SK-N-SH (cell line): Measurements from ENCODE around the gene SETBP1. TPM values are rescaled to one million over a fixed set of nuclear protein-coding genes. Genes with fewer than 3 reads are reported as not detected.

ENCODE experiments used
- CTCF ChIA-PET: fragments of 300-600, 350-600 bp; formaldehyde crosslinking; extraction: SDS; loops from one replicate; lab custom pipeline; 2021; lab: Yijun Ruan, JAX
- POLR2A ChIA-PET: fragments of 350-600 bp; sonication (Branson Sonifier 250); formaldehyde crosslinking; extraction: SDS; loops from one replicate; lab custom pipeline; 2020; ENCODE audit warnings: antibody characterized with exemption, inconsistent platforms; lab: Yijun Ruan, JAX
- DNase-seq: peaks from one replicate; pipeline ENCODE4 v3.0.0; 2012
- H2AFZ ChIP-seq: fragments of 200-600 bp; sonication (generic); 2 replicates; pipeline ENCODE4 v1.8.1; 2016; ENCODE audit warnings: antibody characterized with exemption, mild to moderate bottlenecking, low read depth
- H3F3A ChIP-seq: fragments of 200-600 bp; sonication (generic); replicated peaks from 2 replicates; pipeline ENCODE3; 2016; ENCODE audit warnings: antibody characterized with exemption, mild to moderate bottlenecking; ENCODE audit not compliant: insufficient read depth
- H3K27ac ChIP-seq, 2 experiments: fragments of 200-500 bp in 1 of 2; fragments of 200-600 bp in 1 of 2; sonication (Bioruptor generic) in 1 of 2; sonication (generic), shearing (Covaris generic) in 1 of 2; 2 replicates each; pipeline versions ENCODE4 v1.5.1 to v1.6.1; 2014 to 2016; ENCODE audit warnings: low read depth in 2 of 2, inconsistent platforms in 1 of 2, low read length in 1 of 2, mild to moderate bottlenecking in 1 of 2, mixed read lengths in 1 of 2
- H3K27me3 ChIP-seq: fragments of 200-600 bp; sonication (generic), shearing (Covaris generic); 2 replicates; pipeline ENCODE4 v1.6.1; 2016; ENCODE audit warnings: mixed run types; ENCODE audit not compliant: insufficient read depth
- H3K36me3 ChIP-seq, 2 experiments: fragments of 200-500 bp in 1 of 2; fragments of 200-600 bp in 1 of 2; sonication (Bioruptor generic) in 1 of 2; sonication (generic) in 1 of 2; replicated peaks in 1 of 2; 2 replicates each; pipeline versions ENCODE3 to v1.5.1; 2014 to 2016; ENCODE audit warnings: low read length in 1 of 2, mild to moderate bottlenecking in 1 of 2; ENCODE audit not compliant: insufficient read depth in 2 of 2, control insufficient read depth in 1 of 2
- H3K4me1 ChIP-seq, 2 experiments: fragments of 200-500 bp in 1 of 2; fragments of 200-600 bp in 1 of 2; sonication (Bioruptor generic) in 1 of 2; sonication (generic), shearing (Covaris generic) in 1 of 2; 2 replicates each; pipeline versions ENCODE4 v1.5.1 to v1.6.1; 2014 to 2016; ENCODE audit warnings: low read depth in 1 of 2, low read length in 1 of 2, mixed run types in 1 of 2; ENCODE audit not compliant: insufficient read depth in 2 of 2, control insufficient read depth in 1 of 2
- H3K4me2 ChIP-seq: fragments of 200-600 bp; sonication (generic), shearing (Covaris generic); 2 replicates; pipeline ENCODE4 v1.6.1; 2017; ENCODE audit warnings: mixed run types
- H3K4me3 ChIP-seq, 2 experiments: fragments of 200-500 bp in 1 of 2; fragments of 200-600 bp in 1 of 2; sonication (Bioruptor generic) in 1 of 2; sonication (generic), shearing (Covaris generic) in 1 of 2; 2 replicates each; pipeline versions ENCODE4 v1.5.1 to v1.8.1; 2014 to 2016; ENCODE audit warnings: low read depth in 2 of 2, inconsistent platforms in 1 of 2, low read length in 1 of 2, mild to moderate bottlenecking in 1 of 2, mixed read lengths in 1 of 2, moderate library complexity in 1 of 2
- H3K79me2 ChIP-seq: fragments of 200-600 bp; sonication (generic); 2 replicates; pipeline ENCODE4 v1.8.1; 2017; ENCODE audit warnings: mild to moderate bottlenecking; ENCODE audit not compliant: insufficient read depth
- H3K9ac ChIP-seq: fragments of 200-600 bp; sonication (generic); 2 replicates; pipeline ENCODE4 v1.6.1; 2017; ENCODE audit warnings: mixed run types
- H3K9me2 ChIP-seq: fragments of 200-600 bp; sonication (generic); 2 replicates; pipeline ENCODE4 v1.6.1; 2017; ENCODE audit warnings: mixed run types
- H3K9me3 ChIP-seq: fragments of 200-600 bp; sonication (generic); 2 replicates; pipeline ENCODE4 v1.6.1; 2017; ENCODE audit warnings: mixed run types, mild to moderate bottlenecking, moderate library complexity
- H4K20me1 ChIP-seq: fragments of 200-600 bp; sonication (generic); 2 replicates; pipeline ENCODE4 v1.6.1; 2017; ENCODE audit warnings: mild to moderate bottlenecking, mixed run types; ENCODE audit not compliant: insufficient read depth
- CHD2 ChIP-seq: fragments of 150-350 bp; IDR thresholded peaks from 2 replicates; pipeline ENCODE4 v1.6.1; 2018; ENCODE audit warnings: low read length; ENCODE audit not compliant: partially characterized antibody
- EZH2phosphoT487 ChIP-seq: fragments of 200-600 bp; sonication (generic); IDR thresholded peaks from 2 replicates; pipeline ENCODE4 v1.6.1; 2017; ENCODE audit warnings: low read depth, mixed run types, mild to moderate bottlenecking, antibody characterized with exemption, moderate library complexity, borderline replicate concordance
- FOXJ3 ChIP-seq: sonication (generic); formaldehyde crosslinking; IDR thresholded peaks from 2 replicates; pipeline ENCODE4 v1.5.1; 2020; ENCODE audit warnings: mild to moderate bottlenecking, missing genetic modification reagents
- FOXM1 ChIP-seq: IDR thresholded peaks from 2 replicates; pipeline ENCODE4 v1.4.0; 2012; ENCODE audit warnings: low read depth, mild to moderate bottlenecking
- JUND ChIP-seq: IDR thresholded peaks from 2 replicates; pipeline ENCODE4 v1.4.0; 2012
- MEF2A ChIP-seq: IDR thresholded peaks from 2 replicates; pipeline ENCODE4 v1.4.0; 2012; ENCODE audit warnings: low read depth, borderline replicate concordance
- MXI1 ChIP-seq: IDR thresholded peaks from 2 replicates; pipeline ENCODE4 v1.6.1; 2012; ENCODE audit warnings: mild to moderate bottlenecking, low read depth, low read length, improper control_type of control experiment
- RAD21 ChIP-seq: IDR thresholded peaks from 2 replicates; pipeline ENCODE4 v1.6.1; 2012; ENCODE audit warnings: mild to moderate bottlenecking, low read length
- RCOR1 ChIP-seq: fragments of 150-350 bp; IDR thresholded peaks from 2 replicates; pipeline ENCODE4 v1.6.1; 2017; ENCODE audit warnings: antibody characterized with exemption, low read length
- RFX5 ChIP-seq: IDR thresholded peaks from 2 replicates; pipeline ENCODE4 v1.6.1; 2012; ENCODE audit warnings: mild to moderate bottlenecking, improper control_type of control experiment, low read length
- SMC3 ChIP-seq: IDR thresholded peaks from 2 replicates; pipeline ENCODE4 v1.6.1; 2012; ENCODE audit warnings: low read depth, low read length, improper control_type of control experiment
- TCF12 ChIP-seq: IDR thresholded peaks from 2 replicates; pipeline ENCODE4 v1.4.0; 2012
- USF2 ChIP-seq: fragments of 150-350 bp; IDR thresholded peaks from 2 replicates; pipeline ENCODE4 v1.6.1; 2017; ENCODE audit warnings: antibody characterized with exemption, low read length, low read depth, borderline replicate concordance
- YY1 ChIP-seq: IDR thresholded peaks from 2 replicates; pipeline ENCODE4 v1.4.0; 2012; ENCODE audit warnings: low read depth, mild to moderate bottlenecking
- WGBS: methylation state at CpG from one replicate; pipeline ENCODE4 v1.1.6; 2017; ENCODE audit warnings: low lambda C conversion rate; 5-methylcytosine and 5-hydroxymethylcytosine counted together
- polyA plus RNA-seq, 3 experiments: library from polyadenylated mRNA; depleted of rRNA; stranded (reverse); fragments of >200 nt; gene quantifications; 2 replicates each; pipeline ENCODE4 v1.2.3, GENCODE V29; 2012
- TF ChIP-seq, protein P1 (sequence below): IDR thresholded peaks from 2 replicates; pipeline ENCODE4 v1.6.1; 2012; ENCODE audit warnings: mild to moderate bottlenecking, low read depth, low read length, moderate library complexity
- TF ChIP-seq, protein P2 (sequence below): IDR thresholded peaks from 2 replicates; pipeline ENCODE4 v1.4.0; 2012; ENCODE audit warnings: low read depth, borderline replicate concordance
- TF ChIP-seq, protein P3 (sequence below): IDR thresholded peaks from 2 replicates; pipeline ENCODE4; 2012
- TF ChIP-seq, protein P4 (sequence below): fragments of 200-600 bp; sonication (generic); IDR thresholded peaks from 2 replicates; pipeline ENCODE4 v1.6.1; 2017; ENCODE audit warnings: antibody characterized with exemption, mild to moderate bottlenecking, moderate library complexity
- TF ChIP-seq, protein P5 (sequence below): IDR thresholded peaks from 2 replicates; pipeline ENCODE4 v1.4.0; 2012; ENCODE audit warnings: low read depth, borderline replicate concordance

Gene SETBP1
- polyA plus RNA-seq, 1 of the 3 experiments (the other 2 are of a cell fraction) = 3.0 TPM

DNA sequence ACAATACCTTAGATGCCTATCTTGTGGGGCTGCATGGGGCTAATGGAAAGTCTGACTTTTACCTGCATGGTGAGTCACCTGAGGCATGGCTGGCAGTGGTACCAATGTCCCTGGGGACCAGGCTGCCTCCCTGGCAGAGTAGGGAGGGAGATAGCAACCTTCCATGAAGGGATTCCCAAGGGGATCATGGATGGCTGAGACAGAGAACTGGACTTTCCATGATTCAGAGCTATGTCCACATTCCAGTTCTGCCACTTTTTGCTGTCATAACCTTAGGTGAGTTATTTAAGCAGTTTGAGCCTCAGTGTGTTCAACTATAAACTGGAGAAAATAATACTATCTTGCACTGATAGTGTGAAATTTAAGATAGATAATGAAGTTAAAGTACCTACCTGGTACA, 178.6 kb downstream of the SETBP1 start (continued):
- TF ChIP-seq USF2 (no peak), MEF2A (no peak), CHD2 (no peak), FOXJ3 (CRISPR knock-in tag) (no peak), RCOR1 (no peak), RAD21 (no peak)

DNA sequence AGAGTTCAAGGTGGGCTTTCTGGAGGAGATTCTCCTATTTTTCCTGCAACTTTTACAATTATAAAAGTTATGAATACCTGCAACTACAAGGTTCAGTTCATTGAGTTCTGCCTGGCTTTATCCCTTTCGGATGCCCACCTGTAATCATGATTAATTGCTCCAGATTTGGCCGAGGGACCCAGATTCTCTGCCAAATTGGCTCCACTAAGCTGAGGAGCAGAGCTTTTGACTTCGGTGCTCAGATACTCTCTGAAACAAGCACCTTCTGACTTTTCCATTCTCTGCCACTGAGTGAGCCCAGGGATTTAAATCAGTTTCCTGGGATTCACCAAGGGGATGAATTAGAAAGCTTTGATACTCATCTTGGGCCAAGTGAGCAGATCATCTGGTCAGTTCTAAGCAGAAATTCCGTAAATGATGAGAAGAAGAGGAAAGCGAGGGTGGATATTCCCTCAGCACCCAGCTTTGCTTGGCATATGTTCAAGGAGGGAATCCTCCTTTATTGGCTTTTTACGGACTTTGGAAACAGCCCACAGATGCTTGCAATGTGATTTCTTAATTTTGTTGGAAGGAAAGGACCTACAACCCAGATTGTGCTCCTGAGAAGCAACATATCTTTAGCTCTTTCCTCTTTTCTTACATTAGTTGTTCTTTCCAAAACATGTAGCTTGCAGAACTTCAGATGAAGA, 179.2 kb downstream of the SETBP1 start:
- Histone ChIP-seq H3K36me3 (no peaks in the 10 kb centered on the region), H2AFZ (no peak overlapping the region), H4K20me1 (no peaks in the 10 kb centered on the region), H3K9ac (no peak overlapping the region), H3K79me2 (no peaks in the 10 kb centered on the region), H3K9me2 (no peaks in the 10 kb centered on the region), H3K27ac (no peak overlapping the region), H3K4me1 (no peaks in the 10 kb centered on the region), H3K4me2 (no peak overlapping the region), H3K27me3 (no peaks in the 10 kb centered on the region), H3K4me3 (no peak overlapping the region), H3K9me3 (no peaks in the 10 kb centered on the region), H3F3A (no peaks in the 10 kb centered on the region)
- CTCF ChIA-PET = no interaction called here
- DNase-seq = no peak
- 72% methylated on average over 6 of the region's 6 CpGs for WGBS
- POLR2A ChIA-PET = no interaction called here
- TF ChIP-seq, protein P1, sequence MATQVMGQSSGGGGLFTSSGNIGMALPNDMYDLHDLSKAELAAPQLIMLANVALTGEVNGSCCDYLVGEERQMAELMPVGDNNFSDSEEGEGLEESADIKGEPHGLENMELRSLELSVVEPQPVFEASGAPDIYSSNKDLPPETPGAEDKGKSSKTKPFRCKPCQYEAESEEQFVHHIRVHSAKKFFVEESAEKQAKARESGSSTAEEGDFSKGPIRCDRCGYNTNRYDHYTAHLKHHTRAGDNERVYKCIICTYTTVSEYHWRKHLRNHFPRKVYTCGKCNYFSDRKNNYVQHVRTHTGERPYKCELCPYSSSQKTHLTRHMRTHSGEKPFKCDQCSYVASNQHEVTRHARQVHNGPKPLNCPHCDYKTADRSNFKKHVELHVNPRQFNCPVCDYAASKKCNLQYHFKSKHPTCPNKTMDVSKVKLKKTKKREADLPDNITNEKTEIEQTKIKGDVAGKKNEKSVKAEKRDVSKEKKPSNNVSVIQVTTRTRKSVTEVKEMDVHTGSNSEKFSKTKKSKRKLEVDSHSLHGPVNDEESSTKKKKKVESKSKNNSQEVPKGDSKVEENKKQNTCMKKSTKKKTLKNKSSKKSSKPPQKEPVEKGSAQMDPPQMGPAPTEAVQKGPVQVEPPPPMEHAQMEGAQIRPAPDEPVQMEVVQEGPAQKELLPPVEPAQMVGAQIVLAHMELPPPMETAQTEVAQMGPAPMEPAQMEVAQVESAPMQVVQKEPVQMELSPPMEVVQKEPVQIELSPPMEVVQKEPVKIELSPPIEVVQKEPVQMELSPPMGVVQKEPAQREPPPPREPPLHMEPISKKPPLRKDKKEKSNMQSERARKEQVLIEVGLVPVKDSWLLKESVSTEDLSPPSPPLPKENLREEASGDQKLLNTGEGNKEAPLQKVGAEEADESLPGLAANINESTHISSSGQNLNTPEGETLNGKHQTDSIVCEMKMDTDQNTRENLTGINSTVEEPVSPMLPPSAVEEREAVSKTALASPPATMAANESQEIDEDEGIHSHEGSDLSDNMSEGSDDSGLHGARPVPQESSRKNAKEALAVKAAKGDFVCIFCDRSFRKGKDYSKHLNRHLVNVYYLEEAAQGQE = no peak
- TF ChIP-seq FOXM1 (no peak), TCF12 (no peak), MXI1 (no peak), USF2 (no peak), YY1 (no peak), RFX5 (no peak), JUND (no peak), RAD21 (no peak), CHD2 (no peak), EZH2phosphoT487 (no peak), MEF2A (no peak), SMC3 (no peak)
- TF ChIP-seq, protein P2, sequence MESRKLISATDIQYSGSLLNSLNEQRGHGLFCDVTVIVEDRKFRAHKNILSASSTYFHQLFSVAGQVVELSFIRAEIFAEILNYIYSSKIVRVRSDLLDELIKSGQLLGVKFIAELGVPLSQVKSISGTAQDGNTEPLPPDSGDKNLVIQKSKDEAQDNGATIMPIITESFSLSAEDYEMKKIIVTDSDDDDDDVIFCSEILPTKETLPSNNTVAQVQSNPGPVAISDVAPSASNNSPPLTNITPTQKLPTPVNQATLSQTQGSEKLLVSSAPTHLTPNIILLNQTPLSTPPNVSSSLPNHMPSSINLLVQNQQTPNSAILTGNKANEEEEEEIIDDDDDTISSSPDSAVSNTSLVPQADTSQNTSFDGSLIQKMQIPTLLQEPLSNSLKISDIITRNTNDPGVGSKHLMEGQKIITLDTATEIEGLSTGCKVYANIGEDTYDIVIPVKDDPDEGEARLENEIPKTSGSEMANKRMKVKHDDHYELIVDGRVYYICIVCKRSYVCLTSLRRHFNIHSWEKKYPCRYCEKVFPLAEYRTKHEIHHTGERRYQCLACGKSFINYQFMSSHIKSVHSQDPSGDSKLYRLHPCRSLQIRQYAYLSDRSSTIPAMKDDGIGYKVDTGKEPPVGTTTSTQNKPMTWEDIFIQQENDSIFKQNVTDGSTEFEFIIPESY = no peak
- TF ChIP-seq, protein P3, sequence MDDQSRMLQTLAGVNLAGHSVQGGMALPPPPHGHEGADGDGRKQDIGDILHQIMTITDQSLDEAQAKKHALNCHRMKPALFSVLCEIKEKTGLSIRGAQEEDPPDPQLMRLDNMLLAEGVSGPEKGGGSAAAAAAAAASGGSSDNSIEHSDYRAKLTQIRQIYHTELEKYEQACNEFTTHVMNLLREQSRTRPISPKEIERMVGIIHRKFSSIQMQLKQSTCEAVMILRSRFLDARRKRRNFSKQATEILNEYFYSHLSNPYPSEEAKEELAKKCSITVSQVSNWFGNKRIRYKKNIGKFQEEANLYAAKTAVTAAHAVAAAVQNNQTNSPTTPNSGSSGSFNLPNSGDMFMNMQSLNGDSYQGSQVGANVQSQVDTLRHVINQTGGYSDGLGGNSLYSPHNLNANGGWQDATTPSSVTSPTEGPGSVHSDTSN = no peak
- TF ChIP-seq, protein P4, sequence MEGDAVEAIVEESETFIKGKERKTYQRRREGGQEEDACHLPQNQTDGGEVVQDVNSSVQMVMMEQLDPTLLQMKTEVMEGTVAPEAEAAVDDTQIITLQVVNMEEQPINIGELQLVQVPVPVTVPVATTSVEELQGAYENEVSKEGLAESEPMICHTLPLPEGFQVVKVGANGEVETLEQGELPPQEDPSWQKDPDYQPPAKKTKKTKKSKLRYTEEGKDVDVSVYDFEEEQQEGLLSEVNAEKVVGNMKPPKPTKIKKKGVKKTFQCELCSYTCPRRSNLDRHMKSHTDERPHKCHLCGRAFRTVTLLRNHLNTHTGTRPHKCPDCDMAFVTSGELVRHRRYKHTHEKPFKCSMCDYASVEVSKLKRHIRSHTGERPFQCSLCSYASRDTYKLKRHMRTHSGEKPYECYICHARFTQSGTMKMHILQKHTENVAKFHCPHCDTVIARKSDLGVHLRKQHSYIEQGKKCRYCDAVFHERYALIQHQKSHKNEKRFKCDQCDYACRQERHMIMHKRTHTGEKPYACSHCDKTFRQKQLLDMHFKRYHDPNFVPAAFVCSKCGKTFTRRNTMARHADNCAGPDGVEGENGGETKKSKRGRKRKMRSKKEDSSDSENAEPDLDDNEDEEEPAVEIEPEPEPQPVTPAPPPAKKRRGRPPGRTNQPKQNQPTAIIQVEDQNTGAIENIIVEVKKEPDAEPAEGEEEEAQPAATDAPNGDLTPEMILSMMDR = no peak
- TF ChIP-seq, protein P5, sequence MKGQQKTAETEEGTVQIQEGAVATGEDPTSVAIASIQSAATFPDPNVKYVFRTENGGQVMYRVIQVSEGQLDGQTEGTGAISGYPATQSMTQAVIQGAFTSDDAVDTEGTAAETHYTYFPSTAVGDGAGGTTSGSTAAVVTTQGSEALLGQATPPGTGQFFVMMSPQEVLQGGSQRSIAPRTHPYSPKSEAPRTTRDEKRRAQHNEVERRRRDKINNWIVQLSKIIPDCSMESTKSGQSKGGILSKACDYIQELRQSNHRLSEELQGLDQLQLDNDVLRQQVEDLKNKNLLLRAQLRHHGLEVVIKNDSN = no peak
